Body of pancreas (tissue), 4 donors: Measurements from ENCODE around the gene TMEM8B. TPM values are rescaled to one million over a fixed set of nuclear protein-coding genes. Genes with fewer than 3 reads are reported as not detected.

Experiments
- ATAC-seq: fragments of 150-250 bp; one replicate; pipeline ENCODE4 v1.9.1; 2016
- DNase-seq, 4 donors: peaks; one replicate each; pipeline ENCODE4 v3.0.0-alpha.2; 2019
- H3K27ac ChIP-seq, 4 donors: fragments of 200-600 bp; sonication (generic); 1 replicate in 3 of 4; 2 replicates in 1 of 4; pipeline versions ENCODE4 v1.5.1 to v1.6.1; 2016 to 2019; ENCODE audit warnings: mild to moderate bottlenecking in 1 of 4, mixed read lengths in 1 of 4, moderate library complexity in 1 of 4
- H3K27me3 ChIP-seq, 2 donors: fragments of 200-600 bp; sonication (generic); one replicate each; pipeline ENCODE4 v1.6.0; 2016; ENCODE audit warnings: mild to moderate bottlenecking in 1 of 2
- H3K36me3 ChIP-seq, 2 donors: fragments of 200-600 bp; sonication (generic); replicated peaks in 1 of 2; 2 replicates each; pipeline ENCODE4 v1.5.1; 2016; ENCODE audit warnings: low read depth in 2 of 2; ENCODE audit not compliant: insufficient read depth in 1 of 2
- H3K4me1 ChIP-seq: fragments of 200-600 bp; sonication (generic); one replicate; pipeline ENCODE4 v1.6.0; 2016
- H3K4me3 ChIP-seq, 2 donors: fragments of 200-600 bp; sonication (generic); 1 replicate in 1 of 2; 2 replicates in 1 of 2; pipeline ENCODE4 v1.5.1; 2016 to 2019
- H3K9me3 ChIP-seq, 3 donors: fragments of 200-600 bp; sonication (generic); 1 replicate in 2 of 3; 2 replicates in 1 of 3; pipeline ENCODE4 v1.5.1; 2016
- POLR2A ChIP-seq, 3 donors: fragments of 450-650 bp; IDR thresholded peaks; one replicate each; pipeline ENCODE4 v1.6.1; 2016; ENCODE audit warnings: antibody characterized with exemption in 3 of 3, mild to moderate bottlenecking in 2 of 3
- WGBS, 2 donors: methylation state at CpG; one replicate each; pipeline ENCODE4 v1.1.5; 2017; 5-methylcytosine and 5-hydroxymethylcytosine counted together
- intact Hi-C: fragments of 100-400 bp; cut with DNase I; formaldehyde crosslinking; loops from one replicate; pipeline ENCODE4 v1.15.1; 2023
- total RNA-seq, 2 donors: library from RNA; depleted of rRNA; stranded (reverse); fragments of >200 nt; gene quantifications; one replicate each; pipeline ENCODE4 v1.1.0, GENCODE V29; 2016
- TF ChIP-seq, protein P1 (sequence below), 7 experiments: fragments of 450-650 bp in 4 of 7; fragments of 200-600 bp in 3 of 7; sonication (generic) in 3 of 7; IDR thresholded peaks; one replicate each; pipeline ENCODE4 v1.5.1; 2016 to 2019; ENCODE audit warnings: antibody characterized with exemption in 7 of 7

Gene TMEM8B
- 1 to 10 TPM; 7.3 to 7.9 TPM for total RNA-seq

DNA sequence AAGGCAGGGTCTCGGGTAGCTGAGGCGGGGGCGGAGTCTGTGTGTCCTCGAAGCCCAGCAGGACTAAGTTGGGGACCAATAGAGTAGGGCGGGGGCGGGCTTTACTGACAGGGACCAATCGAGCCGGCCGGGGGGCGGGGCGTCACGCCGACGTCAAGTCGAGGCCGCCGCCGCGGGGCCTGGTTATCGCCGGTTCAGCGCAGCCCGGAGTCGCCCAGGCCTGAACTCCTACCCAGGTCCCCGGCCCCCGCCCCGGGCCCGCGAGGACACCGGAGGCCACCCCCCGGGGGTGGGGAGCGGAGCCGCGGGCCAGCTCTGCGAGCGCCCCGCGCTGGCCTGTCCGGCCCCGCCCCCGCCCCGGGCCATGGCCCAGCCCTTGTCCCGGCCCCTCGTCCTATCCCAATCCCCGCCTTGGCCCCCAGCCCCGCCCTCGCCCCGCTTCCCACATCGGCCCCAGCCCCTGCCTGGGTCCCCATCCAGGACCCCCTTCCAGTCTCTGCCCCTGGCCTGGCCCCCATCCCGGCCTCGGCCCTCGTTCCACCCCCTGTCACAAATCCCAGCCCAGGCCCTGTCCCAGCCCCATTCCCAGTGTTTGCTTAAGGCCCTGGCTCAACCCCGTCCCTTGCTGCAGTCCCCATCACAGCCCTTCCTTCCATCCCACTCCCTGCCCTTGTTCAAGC is at the start of gene TMEM8B:
Gene TMEM8B, plus strand, starts transcription at position 145 of the 680 bp plus-strand sequence. Its CDS starts 220 bp downstream, at position 365.
- no peaks in the 10 kb centered on the region for H3K27me3 ChIP-seq
- WGBS, 2 donors: 1 to 2% methylated on average over 4 to 46 of the region's 53 CpGs
- peak in 1 of 3 donors; percentile 56 for TF ChIP-seq POLR2A (IDR thresholded peaks at IDR 0.05)
- TF ChIP-seq, protein P1, sequence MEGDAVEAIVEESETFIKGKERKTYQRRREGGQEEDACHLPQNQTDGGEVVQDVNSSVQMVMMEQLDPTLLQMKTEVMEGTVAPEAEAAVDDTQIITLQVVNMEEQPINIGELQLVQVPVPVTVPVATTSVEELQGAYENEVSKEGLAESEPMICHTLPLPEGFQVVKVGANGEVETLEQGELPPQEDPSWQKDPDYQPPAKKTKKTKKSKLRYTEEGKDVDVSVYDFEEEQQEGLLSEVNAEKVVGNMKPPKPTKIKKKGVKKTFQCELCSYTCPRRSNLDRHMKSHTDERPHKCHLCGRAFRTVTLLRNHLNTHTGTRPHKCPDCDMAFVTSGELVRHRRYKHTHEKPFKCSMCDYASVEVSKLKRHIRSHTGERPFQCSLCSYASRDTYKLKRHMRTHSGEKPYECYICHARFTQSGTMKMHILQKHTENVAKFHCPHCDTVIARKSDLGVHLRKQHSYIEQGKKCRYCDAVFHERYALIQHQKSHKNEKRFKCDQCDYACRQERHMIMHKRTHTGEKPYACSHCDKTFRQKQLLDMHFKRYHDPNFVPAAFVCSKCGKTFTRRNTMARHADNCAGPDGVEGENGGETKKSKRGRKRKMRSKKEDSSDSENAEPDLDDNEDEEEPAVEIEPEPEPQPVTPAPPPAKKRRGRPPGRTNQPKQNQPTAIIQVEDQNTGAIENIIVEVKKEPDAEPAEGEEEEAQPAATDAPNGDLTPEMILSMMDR (IDR thresholded peaks at IDR 0.05): no peak
- H3K4me1 ChIP-seq: peaks cover 45% of the 10 kb centered on the region
- intact Hi-C loops: no loop called here
- ATAC-seq (peak; percentile 90), DNase-seq (peak; percentile 96 to 100 (median 98))
- H3K9me3 ChIP-seq: no peaks in the 10 kb centered on the region
- H3K4me3 ChIP-seq: peak within 1 kb of the TSS; percentile 53 to 85
- H3K27ac ChIP-seq: peak within 1 kb of the TSS; percentile 83 to 96 (median 92)
- H3K36me3 ChIP-seq: no peaks in the 10 kb centered on the region

DNA sequence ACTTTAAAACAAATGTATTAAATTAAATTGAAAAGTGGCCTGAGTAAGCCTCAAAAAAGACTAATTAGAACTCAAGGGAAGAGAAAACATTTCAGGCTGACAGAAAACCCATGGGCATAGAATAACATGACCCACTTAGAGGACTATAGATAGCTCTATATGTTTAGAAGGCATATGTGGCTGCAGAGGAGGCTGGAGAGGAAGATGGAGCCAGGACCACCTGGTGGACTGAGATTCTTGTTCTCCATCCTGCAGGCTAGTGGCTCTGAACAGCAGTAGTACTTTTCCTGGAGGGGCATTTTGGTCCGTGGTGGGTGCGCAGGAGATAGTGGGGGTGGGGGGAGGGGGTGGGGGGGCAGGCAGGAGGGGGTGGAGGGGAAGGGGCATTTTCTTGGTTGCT is 48.0 kb upstream of the TMEM8B start:
- H3K4me3 ChIP-seq: no peak overlapping the region
- no peaks in the 10 kb centered on the region for H3K36me3 ChIP-seq
- H3K27me3 ChIP-seq: no peaks in the 10 kb centered on the region
- 54 to 67% methylated on average over 2 of the region's 2 CpGs for WGBS, 2 donors
- H3K4me1 ChIP-seq: no peaks in the 10 kb centered on the region
- ATAC-seq: no peak
- H3K9me3 ChIP-seq: no peaks in the 10 kb centered on the region
- H3K27ac ChIP-seq: no peak overlapping the region
- DNase-seq: no peak
- TF ChIP-seq, protein P1 (IDR thresholded peaks at IDR 0.05): no peak
- TF ChIP-seq POLR2A (IDR thresholded peaks at IDR 0.05): no peak
- intact Hi-C loops: no loop called here

DNA sequence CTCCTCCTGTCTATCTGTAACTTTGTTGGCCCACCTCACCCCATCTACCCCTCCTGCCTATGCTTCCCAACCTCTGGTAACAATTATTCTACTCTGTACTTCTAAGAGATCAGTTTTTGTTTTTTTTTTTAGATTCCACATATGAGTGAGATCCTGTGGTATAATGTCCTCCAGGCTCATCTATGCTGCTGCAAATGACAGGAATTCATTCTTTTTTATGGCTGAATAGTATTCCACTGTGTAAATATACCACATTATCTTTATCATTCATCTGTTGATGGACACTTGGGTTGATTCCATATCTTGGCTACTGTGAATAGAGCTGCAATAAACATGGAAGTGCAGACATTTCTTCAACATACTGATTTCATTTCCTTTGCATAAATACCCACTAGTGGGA is 45.6 kb upstream of the TMEM8B start:
- DNase-seq (no peak), ATAC-seq (no peak)
- intact Hi-C loops: no loop called here
- Histone ChIP-seq H3K27ac (no peak overlapping the region), H3K4me1 (no peaks in the 10 kb centered on the region), H3K9me3 (no peaks in the 10 kb centered on the region), H3K27me3 (no peaks in the 10 kb centered on the region), H3K4me3 (no peak overlapping the region), H3K36me3 (no peaks in the 10 kb centered on the region)
- TF ChIP-seq, protein P1 (IDR thresholded peaks at IDR 0.05): no peak
- TF ChIP-seq POLR2A (IDR thresholded peaks at IDR 0.05): no peak

DNA sequence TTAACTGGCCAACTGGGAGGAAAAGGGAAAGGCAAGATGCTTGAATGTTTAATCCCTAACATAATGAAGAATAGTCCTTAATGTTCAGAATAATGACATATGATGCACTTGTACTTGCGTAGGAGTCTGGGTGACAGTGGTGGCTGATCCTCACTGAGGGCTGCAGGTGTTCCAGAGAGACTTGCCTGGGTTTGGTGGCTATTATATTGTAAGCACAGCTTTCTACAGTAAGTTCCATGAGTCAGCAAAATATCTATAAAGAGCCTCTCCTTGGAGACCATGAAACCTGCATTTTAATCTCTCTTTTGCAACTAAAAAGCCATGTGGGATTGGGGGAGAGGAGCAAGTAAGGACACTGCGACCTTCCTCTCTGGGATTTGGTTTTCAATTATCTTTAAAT is 39.5 kb upstream of the TMEM8B start:
- Histone ChIP-seq H3K9me3 (no peaks in the 10 kb centered on the region), H3K36me3 (no peaks in the 10 kb centered on the region), H3K4me3 (no peak overlapping the region), H3K27ac (no peak overlapping the region), H3K27me3 (no peaks in the 10 kb centered on the region), H3K4me1 (peaks cover 7% of the 10 kb centered on the region)
- intact Hi-C loops: no loop called here
- 91 to 93% methylated on average over 2 of the region's 2 CpGs for WGBS, 2 donors
- TF ChIP-seq, protein P1 (IDR thresholded peaks at IDR 0.05): no peak
- no peak for TF ChIP-seq POLR2A (IDR thresholded peaks at IDR 0.05)
- DNase-seq: no peak
- no peak for ATAC-seq

DNA sequence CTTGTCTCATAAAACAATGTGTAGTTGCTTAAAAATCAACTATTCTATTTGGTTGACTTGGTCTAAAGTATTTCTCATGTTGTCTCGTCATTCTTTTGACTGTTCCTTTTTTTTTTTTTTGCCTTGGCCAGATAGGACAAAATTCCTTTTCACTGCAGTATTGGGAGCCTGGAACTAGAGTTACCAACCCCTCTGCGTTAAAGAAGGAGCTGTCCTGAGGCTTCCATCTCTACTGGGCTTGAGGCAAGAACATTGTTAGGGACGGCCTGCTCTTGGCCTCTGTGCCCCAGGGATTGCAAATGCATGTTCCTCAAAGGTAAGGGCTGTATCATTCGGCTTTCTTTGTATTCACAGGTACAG is 39.0 kb upstream of the TMEM8B start:
- ATAC-seq (no peak), DNase-seq (no peak)
- intact Hi-C loops: loop anchor here (5.0 kb wide), 1 partner anchor 87 kb away; no protein-coding TSS in a partner anchor
- no peaks in the 10 kb centered on the region for H3K27me3 ChIP-seq
- no peak overlapping the region for H3K27ac ChIP-seq
- TF ChIP-seq POLR2A (IDR thresholded peaks at IDR 0.05): no peak
- TF ChIP-seq, protein P1 (IDR thresholded peaks at IDR 0.05): no peak
- H3K9me3 ChIP-seq: no peaks in the 10 kb centered on the region
- peaks cover 7% of the 10 kb centered on the region for H3K4me1 ChIP-seq
- 25 to 31% methylated on average over 4 of the region's 4 CpGs for WGBS, 2 donors
- H3K36me3 ChIP-seq: no peaks in the 10 kb centered on the region
- H3K4me3 ChIP-seq: no peak overlapping the region
